GM12878 (cell line): Measurements from ENCODE around the gene ADAM30. TPM values are rescaled to one million over a fixed set of nuclear protein-coding genes. Genes with fewer than 3 reads are reported as not detected.

Source experiments
- ATAC-seq: fragments of 200-7000 bp; cut with Tn5 transposase; 3 replicates; pipeline ENCODE4 v1.9.1; 2020; ENCODE audit warnings: mild to moderate bottlenecking, moderate library complexity
- BruUV-seq: library from RNA; stranded (reverse); fragments of 400-500 nt; replicated peaks from 2 replicates; lab custom pipeline; 2021; lab: Mats Ljungman, UMichigan
- CTCF ChIA-PET: fragments of 300-600 bp; sonication (Branson Sonifier 250); formaldehyde crosslinking; extraction: SDS; loops from one replicate; lab custom pipeline; 2021; ENCODE audit warnings: inconsistent platforms; lab: Yijun Ruan, JAX
- POLR2A ChIA-PET: fragments of 350-600 bp; formaldehyde crosslinking; extraction: SDS; loops from one replicate; lab custom pipeline; 2021; ENCODE audit warnings: inconsistent platforms; lab: Charles Lee
- RAD21 ChIA-PET: fragments of 300-600 bp; sonication (Branson Sonifier 250); formaldehyde crosslinking; loops from one replicate; lab custom pipeline; 2023; ENCODE audit warnings: antibody characterized with exemption; ENCODE audit not compliant: unreplicated experiment; lab: Charles Lee
- SMC1A ChIA-PET: fragments of 300-600 bp; sonication (Branson Sonifier 250); formaldehyde crosslinking; loops from one replicate; lab custom pipeline; 2023; ENCODE audit not compliant: unreplicated experiment, uncharacterized antibody; lab: Charles Lee
- DNase-seq: peaks from one replicate; pipeline ENCODE4 v3.0.0-alpha.2; 2011; ENCODE audit warnings: low read depth, low spot score
- FAIRE-seq: peaks from 3 replicates; lab custom pipeline; 2011; peaks lifted over from hg19 to GRCh38; lab: Jason Lieb, UNC
- H2AFZ ChIP-seq: 2 replicates; pipeline ENCODE4 v1.6.0; 2011; ENCODE audit warnings: low read depth, low read length, control low read depth; ENCODE audit not compliant: control insufficient read depth
- H3K27ac ChIP-seq: 2 replicates; pipeline ENCODE4 v1.5.1; 2011; ENCODE audit warnings: control low read depth; ENCODE audit not compliant: control insufficient read depth, insufficient read depth
- H3K27me3 ChIP-seq, 2 experiments: replicated peaks in 1 of 2; 2 replicates each; pipeline versions ENCODE4 v1.6.0 to v1.6.1; 2011; ENCODE audit warnings: low read length in 1 of 2; ENCODE audit not compliant: control insufficient read depth in 2 of 2, insufficient read depth in 2 of 2
- H3K36me3 ChIP-seq, 2 experiments: 2 replicates each; pipeline ENCODE4 v1.5.1; 2011; ENCODE audit warnings: low read length in 1 of 2; ENCODE audit not compliant: control insufficient read depth in 2 of 2, insufficient read depth in 2 of 2
- H3K4me1 ChIP-seq: 2 replicates; pipeline ENCODE4 v1.6.1; 2011; ENCODE audit warnings: mild to moderate bottlenecking, low read length, moderate library complexity, mixed read lengths; ENCODE audit not compliant: control insufficient read depth, insufficient read depth
- H3K4me2 ChIP-seq: 2 replicates; pipeline ENCODE4 v1.6.0; 2011; ENCODE audit warnings: control low read depth; ENCODE audit not compliant: control insufficient read depth, insufficient read depth
- H3K4me3 ChIP-seq: fragments of 200-600 bp; sonication (generic); 2 replicates; pipeline ENCODE4 v1.5.1; 2016
- H3K79me2 ChIP-seq: 2 replicates; pipeline ENCODE4 v1.6.0; 2011; ENCODE audit warnings: low read length; ENCODE audit not compliant: control insufficient read depth, insufficient read depth
- H3K9ac ChIP-seq: 2 replicates; pipeline ENCODE4 v1.8.0; 2011; ENCODE audit warnings: low read length, control low read depth, mixed read lengths; ENCODE audit not compliant: control insufficient read depth, insufficient read depth
- H3K9me3 ChIP-seq: replicated peaks from 3 replicates; pipeline ENCODE4 v1.5.1; 2011; ENCODE audit warnings: mild to moderate bottlenecking, low read length; ENCODE audit not compliant: control insufficient read depth, insufficient read depth
- H4K20me1 ChIP-seq: 2 replicates; pipeline ENCODE4 v1.6.0; 2011; ENCODE audit not compliant: control insufficient read depth, insufficient read depth
- ATF3 ChIP-seq: IDR thresholded peaks from 2 replicates; pipeline ENCODE4 v1.6.1; 2011; ENCODE audit warnings: low read depth, mild to moderate bottlenecking, low read length, moderate library complexity, borderline replicate concordance; ENCODE audit errors: extremely low read depth
- ATF7 ChIP-seq: fragments of 450-650 bp; IDR thresholded peaks from 2 replicates; pipeline ENCODE4 v1.6.1; 2016; ENCODE audit warnings: low read depth, mild to moderate bottlenecking
- IKZF2 ChIP-seq, 2 experiments: fragments of 450-650 bp; IDR thresholded peaks; 2 replicates each; pipeline ENCODE4 v1.6.1; 2017; ENCODE audit warnings: mild to moderate bottlenecking in 2 of 2, moderate library complexity in 2 of 2
- KLF5 ChIP-seq: fragments of 450-650 bp; IDR thresholded peaks from 2 replicates; pipeline ENCODE4 v1.6.1; 2014; ENCODE audit warnings: mild to moderate bottlenecking; ENCODE audit not compliant: partially characterized antibody
- LARP7 ChIP-seq: fragments of 450-650 bp; IDR thresholded peaks from 2 replicates; pipeline ENCODE4 v1.6.1; 2017; ENCODE audit warnings: mild to moderate bottlenecking
- MTA2 ChIP-seq: fragments of 450-650 bp; IDR thresholded peaks from 2 replicates; pipeline ENCODE4 v1.6.1; 2016; ENCODE audit warnings: low read depth, mild to moderate bottlenecking, moderate library complexity
- NFXL1 ChIP-seq: fragments of 450-650 bp; IDR thresholded peaks from 2 replicates; pipeline ENCODE4 v1.6.1; 2017; ENCODE audit warnings: antibody characterized with exemption, mild to moderate bottlenecking, borderline replicate concordance
- PAX5 ChIP-seq: IDR thresholded peaks from 2 replicates; pipeline ENCODE4 v1.6.1; 2011; ENCODE audit warnings: low read depth, low read length, borderline replicate concordance
- POU2F2 ChIP-seq: IDR thresholded peaks from 3 replicates; pipeline ENCODE4 v1.6.1; 2011; ENCODE audit warnings: low read depth, mild to moderate bottlenecking, low read length, borderline replicate concordance
- RELB ChIP-seq: fragments of 450-650 bp; IDR thresholded peaks from 2 replicates; pipeline ENCODE4 v1.6.1; 2017; ENCODE audit warnings: low read depth, mild to moderate bottlenecking, moderate library complexity
- SMAD5 ChIP-seq: IDR thresholded peaks from 2 replicates; pipeline ENCODE4 v1.6.1; 2016; ENCODE audit warnings: antibody characterized with exemption, low read depth
- SUPT20H ChIP-seq: IDR thresholded peaks from 2 replicates; pipeline ENCODE4 v1.6.1; 2011; ENCODE audit warnings: low read depth, mild to moderate bottlenecking, low read length, moderate library complexity, borderline replicate concordance; ENCODE audit not compliant: control insufficient read depth
- TBL1XR1 ChIP-seq: IDR thresholded peaks from 2 replicates; pipeline ENCODE4 v1.6.1; 2012; ENCODE audit warnings: low read depth, low read length, improper control_type of control experiment
- YY1 ChIP-seq: IDR thresholded peaks from 2 replicates; pipeline ENCODE4 v1.6.1; 2011; ENCODE audit warnings: low read depth, mild to moderate bottlenecking, low read length
- ZNF207 ChIP-seq: fragments of 450-650 bp; IDR thresholded peaks from 2 replicates; pipeline ENCODE4 v1.6.1; 2014; ENCODE audit warnings: antibody characterized with exemption, mild to moderate bottlenecking, borderline replicate concordance
- ZNF24 ChIP-seq: fragments of 450-650 bp; IDR thresholded peaks from 2 replicates; pipeline ENCODE4 v1.6.1; 2017; ENCODE audit warnings: antibody characterized with exemption, mild to moderate bottlenecking
- whole genome bisulfite sequencing: methylation state at CpG from one replicate; pipeline ENCODE4 v1.1.6; 2016; ENCODE audit warnings: low lambda C conversion rate; ENCODE audit not compliant: insufficient replicate concordance, insufficient coverage; ENCODE audit errors: missing lambda C conversion rate; 5-methylcytosine and 5-hydroxymethylcytosine counted together
- in situ Hi-C: fragments of 300-500 bp; cut with MboI; formaldehyde crosslinking; loops from 9 replicates; pipeline ENCODE4 v1.14.3; 2018; ENCODE audit warnings: mixed read lengths
- intact Hi-C: fragments of 100-400 bp; cut with micrococcal nuclease; formaldehyde crosslinking; loops from one replicate; pipeline ENCODE4 v1.14.2; 2022; ENCODE audit not compliant: unreplicated experiment
- polyA plus RNA-seq, 11 experiments: library from polyadenylated mRNA; depleted of rRNA in 4 of 11; unstranded in 6 of 11; stranded (reverse) in 5 of 11; fragments of >200 nt; fragmentation: Nextera tagmentation in 4 of 11; fragmentation: Illumina TruSeq in 1 of 11; extraction: Ambion mirVana in 4 of 11; extraction: Trizol in 1 of 11; gene quantifications; 1 replicate in 1 of 11; 2 replicates in 10 of 11; pipeline versions ENCODE4 v1.2.1 to v1.2.3, GENCODE V29; 2011 to 2016; ENCODE audit warnings: inconsistent platforms in 2 of 11, missing spikeins in 2 of 11, low read depth in 1 of 11
- total RNA-seq, 4 experiments: library from RNA; depleted of rRNA in 3 of 4; stranded (reverse); fragments of >200 nt in 3 of 4; fragmentation: Illumina TruSeq in 1 of 4; extraction: Trizol in 1 of 4; gene quantifications; 2 replicates each; pipeline versions ENCODE4 v1.2.1 to v1.2.3, GENCODE V29; 2013 to 2021
- TF ChIP-seq, protein P1 (sequence below): fragments of 450-650 bp; IDR thresholded peaks from 2 replicates; pipeline ENCODE4 v1.6.1; 2017; ENCODE audit warnings: mild to moderate bottlenecking, low read depth, inconsistent platforms; ENCODE audit not compliant: poor library complexity, severe bottlenecking

Gene ADAM30
- total and polyA plus RNA-seq, 10 of the 15 experiments (the other 5 are each of a cell fraction or from before 2014, with no cell fraction given), result not detected

GRCh38 chr1:119869995-119870394, 26.3 kb downstream of the ADAM30 start:
- no peak overlapping the region for H3K4me2 ChIP-seq
- no peak for FAIRE-seq
- H3K4me3 ChIP-seq, result no peak overlapping the region
- no peaks in the 10 kb centered on the region for H4K20me1 ChIP-seq
- no peaks in the 10 kb centered on the region; a peak in 1 of 4 replicates for H3K27me3 ChIP-seq
- DNase-seq, result no peak
- no peak for TF ChIP-seq ATF3
- no peak for TF ChIP-seq IKZF2 (IDR thresholded peaks at IDR 0.05)
- TF ChIP-seq SUPT20H, result no peak
- TF ChIP-seq, protein P1, sequence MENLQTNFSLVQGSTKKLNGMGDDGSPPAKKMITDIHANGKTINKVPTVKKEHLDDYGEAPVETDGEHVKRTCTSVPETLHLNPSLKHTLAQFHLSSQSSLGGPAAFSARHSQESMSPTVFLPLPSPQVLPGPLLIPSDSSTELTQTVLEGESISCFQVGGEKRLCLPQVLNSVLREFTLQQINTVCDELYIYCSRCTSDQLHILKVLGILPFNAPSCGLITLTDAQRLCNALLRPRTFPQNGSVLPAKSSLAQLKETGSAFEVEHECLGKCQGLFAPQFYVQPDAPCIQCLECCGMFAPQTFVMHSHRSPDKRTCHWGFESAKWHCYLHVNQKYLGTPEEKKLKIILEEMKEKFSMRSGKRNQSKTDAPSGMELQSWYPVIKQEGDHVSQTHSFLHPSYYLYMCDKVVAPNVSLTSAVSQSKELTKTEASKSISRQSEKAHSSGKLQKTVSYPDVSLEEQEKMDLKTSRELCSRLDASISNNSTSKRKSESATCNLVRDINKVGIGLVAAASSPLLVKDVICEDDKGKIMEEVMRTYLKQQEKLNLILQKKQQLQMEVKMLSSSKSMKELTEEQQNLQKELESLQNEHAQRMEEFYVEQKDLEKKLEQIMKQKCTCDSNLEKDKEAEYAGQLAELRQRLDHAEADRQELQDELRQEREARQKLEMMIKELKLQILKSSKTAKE, result no peak
- no peak for TF ChIP-seq ATF7
- TF ChIP-seq RELB, result no peak
- no peak for TF ChIP-seq ZNF24
- TF ChIP-seq YY1, result no peak
- TF ChIP-seq PAX5, result no peak
- TF ChIP-seq SMAD5, result no peak
- TF ChIP-seq TBL1XR1, result no peak
- no peak for TF ChIP-seq KLF5
- no peak for TF ChIP-seq NFXL1
- TF ChIP-seq ZNF207, result no peak
- no peak for TF ChIP-seq LARP7
- no peak for TF ChIP-seq POU2F2
- no peak for TF ChIP-seq MTA2
- H3K9me3 ChIP-seq, result no peaks in the 10 kb centered on the region
- H3K36me3 ChIP-seq, result no peaks in the 10 kb centered on the region
- 0% methylated on average over 1 of the region's 1 CpG for WGBS
- H3K27ac ChIP-seq, result no peak overlapping the region
- POLR2A ChIA-PET, result no interaction called here
- intact Hi-C loops, result no loop called here
- no peak for ATAC-seq
- no peak overlapping the region for H3K9ac ChIP-seq
- BruUV-seq, result no TSS peak
- RAD21 ChIA-PET, result interaction anchor here (1.0 kb wide), 1 partner anchor 256 kb away, joined by 3 read pairs; no protein-coding TSS in a partner anchor
- no peak overlapping the region for H2AFZ ChIP-seq
- SMC1A ChIA-PET, result interaction anchor here (0.7 to 1.1 kb wide), 2 partner anchors 16 to 61 kb away, joined by 3 read pairs; no protein-coding TSS in a partner anchor
- no peaks in the 10 kb centered on the region for H3K79me2 ChIP-seq
- CTCF ChIA-PET, result interaction anchor here (0.8 to 3.8 kb wide), 10 partner anchors 7 to 259 kb away, joined by 3 to 13 read pairs (median 3); no protein-coding TSS in a partner anchor
- in situ Hi-C loops, result loop anchor here (10.0 kb wide), 1 partner anchor 65 kb away; no protein-coding TSS in a partner anchor
- no peaks in the 10 kb centered on the region for H3K4me1 ChIP-seq
